HCT116 (cell line): ENCODE results near the gene MPIG6B. TPM values are rescaled to one million over a fixed set of nuclear protein-coding genes. Genes with fewer than 3 reads are reported as not detected.

Experiments used
- ATAC-seq: fragments of 200-7000 bp; cut with Tn5 transposase; 2 replicates; pipeline ENCODE4 v1.9.1; 2020; ENCODE audit warnings: mild to moderate bottlenecking, moderate library complexity
- BruUV-seq: library from RNA; stranded (reverse); fragments of 400-500 nt; replicated peaks from 2 replicates; lab custom pipeline; 2021; lab: Mats Ljungman, UMichigan
- CTCF ChIA-PET: fragments of 300-600 bp; sonication (Branson Sonifier 250); formaldehyde crosslinking; loops from one replicate; lab custom pipeline; 2021; ENCODE audit warnings: antibody characterized with exemption; lab: Charles Lee
- POLR2A ChIA-PET: fragments of 300-600, 350-600 bp; sonication (Branson Sonifier 250); formaldehyde crosslinking; loops from one replicate; lab custom pipeline; 2021; ENCODE audit warnings: antibody characterized with exemption; lab: Charles Lee
- RAD21 ChIA-PET, 2 experiments: fragments of 300-600 bp; sonication (Branson Sonifier 250); formaldehyde crosslinking; loops; one replicate each; lab custom pipeline; 2023; ENCODE audit warnings: low total read pairs in 2 of 2; ENCODE audit not compliant: uncharacterized antibody in 2 of 2, unreplicated experiment in 2 of 2, low non-redundant PET in 1 of 2; lab: Charles Lee
- DNase-seq: peaks from one replicate; pipeline ENCODE4 v3.0.0-alpha.2; 2010; ENCODE audit warnings: low read depth, low spot score
- H2AFZ ChIP-seq: fragments of 200-600 bp; shearing (Covaris generic), sonication (generic); 2 replicates; pipeline ENCODE4 v1.6.1; 2017; ENCODE audit warnings: low read depth, mixed run types, mixed read lengths, antibody characterized with exemption, low read length; ENCODE audit not compliant: poor library complexity, severe bottlenecking
- H3K27ac ChIP-seq: 2 replicates; pipeline ENCODE4 v1.5.1; 2012; ENCODE audit warnings: low read depth, low read length
- H3K27me3 ChIP-seq: fragments of 200-600 bp; sonication (generic); 2 replicates; pipeline ENCODE4 v1.6.1; 2016; ENCODE audit warnings: mixed run types, low read length, mixed read lengths; ENCODE audit not compliant: insufficient read depth
- H3K36me3 ChIP-seq, 2 experiments: fragments of 200-500 bp in 1 of 2; fragments of 200-600 bp in 1 of 2; sonication (Bioruptor generic) in 1 of 2; sonication (generic) in 1 of 2; 2 replicates each; pipeline versions ENCODE4 v1.5.1 to v1.6.1; 2014 to 2016; ENCODE audit warnings: low read length in 2 of 2, inconsistent platforms in 1 of 2, mixed read lengths in 1 of 2, mixed run types in 1 of 2; ENCODE audit not compliant: insufficient read depth in 2 of 2, control insufficient read depth in 1 of 2
- H3K4me1 ChIP-seq, 2 experiments: fragments of 200-600 bp in 1 of 2; sonication (generic) in 1 of 2; 2 replicates each; pipeline versions ENCODE4 v1.5.1 to v1.6.1; 2012 to 2017; ENCODE audit warnings: low read length in 2 of 2, inconsistent platforms in 1 of 2, mild to moderate bottlenecking in 1 of 2, mixed read lengths in 1 of 2, mixed run types in 1 of 2, moderate library complexity in 1 of 2; ENCODE audit not compliant: insufficient read depth in 2 of 2, control insufficient read depth in 1 of 2
- H3K4me2 ChIP-seq: fragments of 200-600 bp; sonication (generic); 2 replicates; pipeline ENCODE4 v1.6.1; 2017; ENCODE audit warnings: mixed run types, low read length, mixed read lengths
- H3K4me3 ChIP-seq, 2 experiments: fragments of 200-600 bp in 1 of 2; sonication (generic) in 1 of 2; replicated peaks in 1 of 2; 2 replicates each; pipeline ENCODE4 v1.5.1; 2011 to 2016; ENCODE audit warnings: low read length in 2 of 2, control low read depth in 1 of 2, low read depth in 1 of 2, mild to moderate bottlenecking in 1 of 2, mixed read lengths in 1 of 2, mixed run types in 1 of 2
- H3K79me2 ChIP-seq: fragments of 200-600 bp; sonication (generic); 2 replicates; pipeline ENCODE4 v1.6.1; 2017; ENCODE audit warnings: mild to moderate bottlenecking, mixed run types, low read length, moderate library complexity, mixed read lengths; ENCODE audit not compliant: insufficient read depth
- H3K9ac ChIP-seq: fragments of 200-600 bp; sonication (generic); 2 replicates; pipeline ENCODE4 v1.6.1; 2016; ENCODE audit warnings: low read length, mixed read lengths
- H3K9me2 ChIP-seq: fragments of 200-600 bp; sonication (generic), shearing (Covaris generic); 2 replicates; pipeline ENCODE4 v1.6.1; 2017; ENCODE audit warnings: mixed run types, mild to moderate bottlenecking, moderate library complexity; ENCODE audit not compliant: insufficient read depth
- H3K9me3 ChIP-seq, 2 experiments: fragments of 200-500 bp in 1 of 2; fragments of 200-600 bp in 1 of 2; sonication (Bioruptor generic) in 1 of 2; sonication (generic) in 1 of 2; 2 replicates each; pipeline ENCODE4 v1.6.1; 2014 to 2017; ENCODE audit warnings: low read length in 2 of 2, mixed read lengths in 2 of 2, inconsistent platforms in 1 of 2, low read depth in 1 of 2, mild to moderate bottlenecking in 1 of 2, mixed run types in 1 of 2, moderate library complexity in 1 of 2; ENCODE audit not compliant: control insufficient read depth in 1 of 2, insufficient read depth in 1 of 2
- H4K20me1 ChIP-seq: fragments of 200-600 bp; sonication (generic), shearing (Covaris generic); 2 replicates; pipeline ENCODE4 v1.6.1; 2017; ENCODE audit warnings: mixed run types, mild to moderate bottlenecking, moderate library complexity; ENCODE audit not compliant: insufficient read depth
- ATF3 ChIP-seq: IDR thresholded peaks from 2 replicates; pipeline ENCODE4 v1.6.1; 2012
- CEBPB ChIP-seq: IDR thresholded peaks from 2 replicates; pipeline ENCODE4 v1.6.1; 2012; ENCODE audit warnings: low read depth
- CTCF ChIP-seq, 3 experiments: fragments of 200-600 bp in 1 of 3; sonication (generic) in 1 of 3; IDR thresholded peaks in 2 of 3; conservative IDR thresholded peaks in 1 of 3; 2 replicates each; pipeline ENCODE4 v1.5.1; 2012 to 2017; ENCODE audit warnings: low read depth in 2 of 3, low read length in 2 of 3, antibody characterized with exemption in 1 of 3, borderline replicate concordance in 1 of 3, control low read depth in 1 of 3, mild to moderate bottlenecking in 1 of 3, mixed read lengths in 1 of 3, mixed run types in 1 of 3, moderate library complexity in 1 of 3; ENCODE audit not compliant: insufficient read depth in 1 of 3
- EGR1 ChIP-seq: IDR thresholded peaks from 2 replicates; pipeline ENCODE4 v1.6.1; 2012; ENCODE audit warnings: low read depth
- ELF1 ChIP-seq: IDR thresholded peaks from 2 replicates; pipeline ENCODE4 v1.6.1; 2012; ENCODE audit warnings: low read depth, borderline replicate concordance
- EZH2phosphoT487 ChIP-seq: fragments of 200-600 bp; IDR thresholded peaks from 2 replicates; pipeline ENCODE4 v1.6.1; 2018; ENCODE audit warnings: antibody characterized with exemption, borderline replicate concordance
- FOSL1 ChIP-seq: IDR thresholded peaks from 2 replicates; pipeline ENCODE4 v1.6.1; 2012; ENCODE audit warnings: low read depth
- POLR2A ChIP-seq: IDR thresholded peaks from 2 replicates; pipeline ENCODE4 v1.7.0; 2011; ENCODE audit warnings: borderline replicate concordance; ENCODE audit not compliant: insufficient read depth, insufficient read length; ENCODE audit errors: extremely low read depth
- REST ChIP-seq: IDR thresholded peaks from 2 replicates; pipeline ENCODE4 v1.6.1; 2012; ENCODE audit warnings: low read depth
- SIN3A ChIP-seq: IDR thresholded peaks from 2 replicates; pipeline ENCODE4 v1.6.1; 2012; ENCODE audit warnings: low read depth
- SP1 ChIP-seq: IDR thresholded peaks from 2 replicates; pipeline ENCODE4 v1.6.1; 2012; ENCODE audit warnings: low read depth
- YY1 ChIP-seq: IDR thresholded peaks from 2 replicates; pipeline ENCODE4 v1.6.1; 2011; ENCODE audit warnings: low read length, low read depth, moderate library complexity, mild to moderate bottlenecking; ENCODE audit not compliant: insufficient replicate concordance; ENCODE audit errors: extremely low read depth
- ZBTB33 ChIP-seq: IDR thresholded peaks from 2 replicates; pipeline ENCODE4 v1.6.1; 2011; ENCODE audit warnings: mild to moderate bottlenecking, low read length, moderate library complexity; ENCODE audit not compliant: insufficient replicate concordance; ENCODE audit errors: extremely low read depth
- ZFX ChIP-seq: fragments of 450-650 bp; IDR thresholded peaks from 2 replicates; pipeline ENCODE4 v1.6.1; 2017
- intact Hi-C: fragments of 100-400 bp; cut with micrococcal nuclease; formaldehyde crosslinking; loops from 2 replicates; pipeline ENCODE4 v1.10.0; 2022
- total RNA-seq: library from RNA; stranded (reverse); gene quantifications from one replicate; pipeline ENCODE4 v1.2.1, GENCODE V29; 2021; ENCODE audit not compliant: unreplicated experiment

MPIG6B gene
- total RNA-seq, 1 experiment from 2014 or later, result 0.42 TPM

GRCh38 chr6:31700740-31701401 lies 22.3 kb upstream of the MPIG6B start:
- Histone ChIP-seq H3K9me3 (no peaks in the 10 kb centered on the region), H3K27me3 (no peaks in the 10 kb centered on the region), H3K79me2 (peaks cover 13% of the 10 kb centered on the region), H3K4me2 (no peak overlapping the region), H3K9ac (no peak overlapping the region), H3K4me1 (peaks cover 7 to 15% of the 10 kb centered on the region in 2 experiments; a peak in 3 of 4 replicates), H3K27ac (no peak overlapping the region), H3K9me2 (no peaks in the 10 kb centered on the region), H3K36me3 (peaks cover 0 to 8% of the 10 kb centered on the region in 2 experiments; a peak in 2 of 4 replicates), H2AFZ (no peak overlapping the region), H4K20me1 (no peaks in the 10 kb centered on the region), H3K4me3 (no peak overlapping the region)
- ATAC-seq (no peak), DNase-seq (no peak)
- TF ChIP-seq CTCF (IDR thresholded peaks at IDR 0.05 in 2 of 3, conservative IDR thresholded peaks at IDR 0.05 in 1 of 3; ENCODE audit: borderline replicate concordance in 1 of 3, insufficient read depth in 1 of 3, low read depth in 2 of 3, low read length in 2 of 3) (no peak), ZBTB33 (no peak), SIN3A (no peak), POLR2A (no peak), SP1 (no peak), EZH2phosphoT487 (no peak), EGR1 (no peak), ELF1 (no peak), REST (no peak), CEBPB (no peak), ZFX (no peak), FOSL1 (no peak), ATF3 (no peak), YY1 (no peak)
- ChIA-PET RAD21 (no interaction called here), CTCF (no interaction called here), POLR2A (no interaction called here)
- intact Hi-C loops, result no loop called here
- BruUV-seq, result no TSS peak
